HepG2 (cell line): ENCODE measurements around the gene TRRAP.

Experiments
- NFRKB ChIP-seq: fragments of 450-650 bp; IDR thresholded peaks from 2 replicates; pipeline ENCODE4 v1.6.1; 2017
- POLR2A ChIP-seq, 2 experiments: IDR thresholded peaks; 2 replicates each; pipeline ENCODE4 v1.6.1; 2011; ENCODE audit warnings: low read depth in 2 of 2, low read length in 2 of 2, mild to moderate bottlenecking in 1 of 2, moderate library complexity in 1 of 2; ENCODE audit not compliant: insufficient read depth in 1 of 2
- ZBTB7A ChIP-seq: sonication (generic); formaldehyde crosslinking; IDR thresholded peaks from 2 replicates; pipeline ENCODE4 v1.8.0; 2022; ENCODE audit warnings: mild to moderate bottlenecking, missing genetic modification reagents
- ZNF746 ChIP-seq: sonication (generic); formaldehyde crosslinking; IDR thresholded peaks from 2 replicates; pipeline ENCODE4 v1.8.0; 2022; ENCODE audit warnings: mild to moderate bottlenecking, missing genetic modification reagents
- TF ChIP-seq, protein P1 (sequence below): sonication (generic); formaldehyde crosslinking; IDR thresholded peaks from 2 replicates; pipeline ENCODE4 v1.5.0; 2020; ENCODE audit warnings: mild to moderate bottlenecking, missing genetic modification reagents, moderate library complexity
- TF ChIP-seq, protein P2 (sequence below): IDR thresholded peaks from 2 replicates; pipeline ENCODE4 v1.6.1; 2016
- TF ChIP-seq, protein P3 (sequence below), 2 experiments: IDR thresholded peaks; 2 replicates each; pipeline ENCODE4 v1.6.1; 2011 to 2012; ENCODE audit warnings: low read length in 2 of 2, borderline replicate concordance in 1 of 2, low read depth in 1 of 2, mild to moderate bottlenecking in 1 of 2, moderate library complexity in 1 of 2

DNA sequence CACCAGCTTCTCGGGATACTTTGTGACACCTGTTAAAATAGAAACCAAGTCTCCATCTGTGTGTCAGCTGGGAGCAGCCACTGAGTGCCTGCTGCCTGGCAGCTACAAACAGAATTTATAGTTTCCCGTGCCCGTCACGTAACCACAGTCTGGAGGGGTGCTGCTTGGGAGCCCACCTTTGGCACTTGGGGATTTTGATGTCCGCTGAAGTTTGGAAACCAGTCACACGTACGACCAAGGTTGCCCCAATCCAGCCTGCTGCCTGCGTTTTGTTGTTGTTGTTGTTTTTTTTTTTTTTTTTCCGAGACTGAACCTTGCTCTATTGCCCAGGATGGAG, 1.6 kb downstream of the TRRAP start:
- no peak for TF ChIP-seq POLR2A (IDR thresholded peaks at IDR 0.05; ENCODE audit: insufficient read depth in 1 of 2, low read depth in 2 of 2, low read length in 2 of 2)
- TF ChIP-seq ZBTB7A, result no peak
- TF ChIP-seq, protein P1, sequence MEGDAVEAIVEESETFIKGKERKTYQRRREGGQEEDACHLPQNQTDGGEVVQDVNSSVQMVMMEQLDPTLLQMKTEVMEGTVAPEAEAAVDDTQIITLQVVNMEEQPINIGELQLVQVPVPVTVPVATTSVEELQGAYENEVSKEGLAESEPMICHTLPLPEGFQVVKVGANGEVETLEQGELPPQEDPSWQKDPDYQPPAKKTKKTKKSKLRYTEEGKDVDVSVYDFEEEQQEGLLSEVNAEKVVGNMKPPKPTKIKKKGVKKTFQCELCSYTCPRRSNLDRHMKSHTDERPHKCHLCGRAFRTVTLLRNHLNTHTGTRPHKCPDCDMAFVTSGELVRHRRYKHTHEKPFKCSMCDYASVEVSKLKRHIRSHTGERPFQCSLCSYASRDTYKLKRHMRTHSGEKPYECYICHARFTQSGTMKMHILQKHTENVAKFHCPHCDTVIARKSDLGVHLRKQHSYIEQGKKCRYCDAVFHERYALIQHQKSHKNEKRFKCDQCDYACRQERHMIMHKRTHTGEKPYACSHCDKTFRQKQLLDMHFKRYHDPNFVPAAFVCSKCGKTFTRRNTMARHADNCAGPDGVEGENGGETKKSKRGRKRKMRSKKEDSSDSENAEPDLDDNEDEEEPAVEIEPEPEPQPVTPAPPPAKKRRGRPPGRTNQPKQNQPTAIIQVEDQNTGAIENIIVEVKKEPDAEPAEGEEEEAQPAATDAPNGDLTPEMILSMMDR (CRISPR knock-in tag), result no peak
- TF ChIP-seq NFRKB, result no peak
- no peak for TF ChIP-seq ZNF746 (CRISPR knock-in tag)
- TF ChIP-seq, protein P2, sequence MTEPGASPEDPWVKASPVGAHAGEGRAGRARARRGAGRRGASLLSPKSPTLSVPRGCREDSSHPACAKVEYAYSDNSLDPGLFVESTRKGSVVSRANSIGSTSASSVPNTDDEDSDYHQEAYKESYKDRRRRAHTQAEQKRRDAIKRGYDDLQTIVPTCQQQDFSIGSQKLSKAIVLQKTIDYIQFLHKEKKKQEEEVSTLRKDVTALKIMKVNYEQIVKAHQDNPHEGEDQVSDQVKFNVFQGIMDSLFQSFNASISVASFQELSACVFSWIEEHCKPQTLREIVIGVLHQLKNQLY (CRISPR knock-in tag), result no peak
- TF ChIP-seq, protein P3, sequence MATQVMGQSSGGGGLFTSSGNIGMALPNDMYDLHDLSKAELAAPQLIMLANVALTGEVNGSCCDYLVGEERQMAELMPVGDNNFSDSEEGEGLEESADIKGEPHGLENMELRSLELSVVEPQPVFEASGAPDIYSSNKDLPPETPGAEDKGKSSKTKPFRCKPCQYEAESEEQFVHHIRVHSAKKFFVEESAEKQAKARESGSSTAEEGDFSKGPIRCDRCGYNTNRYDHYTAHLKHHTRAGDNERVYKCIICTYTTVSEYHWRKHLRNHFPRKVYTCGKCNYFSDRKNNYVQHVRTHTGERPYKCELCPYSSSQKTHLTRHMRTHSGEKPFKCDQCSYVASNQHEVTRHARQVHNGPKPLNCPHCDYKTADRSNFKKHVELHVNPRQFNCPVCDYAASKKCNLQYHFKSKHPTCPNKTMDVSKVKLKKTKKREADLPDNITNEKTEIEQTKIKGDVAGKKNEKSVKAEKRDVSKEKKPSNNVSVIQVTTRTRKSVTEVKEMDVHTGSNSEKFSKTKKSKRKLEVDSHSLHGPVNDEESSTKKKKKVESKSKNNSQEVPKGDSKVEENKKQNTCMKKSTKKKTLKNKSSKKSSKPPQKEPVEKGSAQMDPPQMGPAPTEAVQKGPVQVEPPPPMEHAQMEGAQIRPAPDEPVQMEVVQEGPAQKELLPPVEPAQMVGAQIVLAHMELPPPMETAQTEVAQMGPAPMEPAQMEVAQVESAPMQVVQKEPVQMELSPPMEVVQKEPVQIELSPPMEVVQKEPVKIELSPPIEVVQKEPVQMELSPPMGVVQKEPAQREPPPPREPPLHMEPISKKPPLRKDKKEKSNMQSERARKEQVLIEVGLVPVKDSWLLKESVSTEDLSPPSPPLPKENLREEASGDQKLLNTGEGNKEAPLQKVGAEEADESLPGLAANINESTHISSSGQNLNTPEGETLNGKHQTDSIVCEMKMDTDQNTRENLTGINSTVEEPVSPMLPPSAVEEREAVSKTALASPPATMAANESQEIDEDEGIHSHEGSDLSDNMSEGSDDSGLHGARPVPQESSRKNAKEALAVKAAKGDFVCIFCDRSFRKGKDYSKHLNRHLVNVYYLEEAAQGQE (IDR thresholded peaks at IDR 0.05; ENCODE audit: borderline replicate concordance in 1 of 2, low read depth in 1 of 2, low read length in 2 of 2), result no peak
